B cell (primary cell): ENCODE data around the gene AGBL4. TPM values are rescaled to one million over a fixed set of nuclear protein-coding genes. Genes with fewer than 3 reads are reported as not detected.

ENCODE experiments used
- ATAC-seq: fragments of 200-7000 bp; cut with Tn5 transposase; one replicate; pipeline ENCODE4 v1.10.0; 2021; ENCODE audit warnings: low read depth, mild to moderate bottlenecking, moderate number of reproducible peaks, moderate library complexity
- CTCF ChIA-PET: fragments of 350-600 bp; sonication (Branson Sonifier 250); formaldehyde crosslinking; loops from one replicate; lab custom pipeline; 2021; ENCODE audit warnings: antibody characterized with exemption, inconsistent platforms; lab: Charles Lee
- POLR2A ChIA-PET: fragments of 350-600 bp; sonication (Branson Sonifier 250); formaldehyde crosslinking; loops from one replicate; lab custom pipeline; 2021; ENCODE audit warnings: antibody characterized with exemption; lab: Charles Lee
- DNase-seq: peaks from one replicate; pipeline ENCODE4 v3.0.0; 2013
- H2AFZ ChIP-seq: 2 replicates; pipeline ENCODE4 v1.6.1; 2012; ENCODE audit warnings: mild to moderate bottlenecking, low read depth, low read length; ENCODE audit not compliant: insufficient read depth, poor library complexity, severe bottlenecking
- H3K27ac ChIP-seq, 2 donors: 1 replicate in 1 of 2; 2 replicates in 1 of 2; pipeline ENCODE4 v1.5.1; 2012 to 2013; ENCODE audit warnings: low read length in 2 of 2, mild to moderate bottlenecking in 2 of 2, moderate library complexity in 1 of 2
- H3K27me3 ChIP-seq, 4 experiments: fragments of 200-600 bp in 1 of 4; sonication (generic) in 1 of 4; replicated peaks in 1 of 4; 1 replicate in 2 of 4; 2 replicates in 2 of 4; pipeline versions ENCODE4 v1.6.1 to v1.7.0; 2013 to 2016; ENCODE audit warnings: low read length in 3 of 4, mild to moderate bottlenecking in 2 of 4, mixed read lengths in 1 of 4, moderate library complexity in 1 of 4; ENCODE audit not compliant: insufficient read depth in 4 of 4, control insufficient read depth in 3 of 4; ENCODE audit errors: control extremely low read depth in 1 of 4
- H3K36me3 ChIP-seq, 2 experiments: replicated peaks in 1 of 2; 1 replicate in 1 of 2; 2 replicates in 1 of 2; pipeline versions ENCODE4 v1.6.1 to v1.7.1; 2013; ENCODE audit warnings: low read length in 1 of 2; ENCODE audit not compliant: insufficient read depth in 2 of 2, control insufficient read depth in 1 of 2; ENCODE audit errors: control extremely low read depth in 1 of 2, extremely low read depth in 1 of 2
- H3K4me1 ChIP-seq, 2 donors: fragments of 200-600 bp in 1 of 2; sonication (generic) in 1 of 2; 1 replicate in 1 of 2; 2 replicates in 1 of 2; pipeline versions ENCODE4 v1.5.1 to v1.6.1; 2013 to 2017; ENCODE audit warnings: low read length in 2 of 2; ENCODE audit not compliant: control insufficient read depth in 2 of 2, insufficient read depth in 2 of 2
- H3K4me2 ChIP-seq: replicated peaks from 2 replicates; pipeline ENCODE3; 2012; ENCODE audit warnings: mild to moderate bottlenecking, low read depth, low read length; ENCODE audit not compliant: poor library complexity, severe bottlenecking
- H3K4me3 ChIP-seq, 5 experiments: fragments of 200-600 bp in 1 of 5; sonication (generic) in 1 of 5; 1 replicate in 3 of 5; 2 replicates in 2 of 5; pipeline versions ENCODE4 v1.5.1 to v1.7.0; 2011 to 2016; ENCODE audit warnings: low read length in 4 of 5, mild to moderate bottlenecking in 4 of 5, low read depth in 2 of 5, control low read depth in 1 of 5, moderate library complexity in 1 of 5; ENCODE audit not compliant: insufficient read depth in 1 of 5; ENCODE audit errors: control extremely low read depth in 1 of 5, extremely low read depth in 1 of 5
- H3K79me2 ChIP-seq: fragments of 200-600 bp; sonication (generic); one replicate; pipeline ENCODE4 v1.6.0; 2016; ENCODE audit warnings: low read length; ENCODE audit not compliant: control insufficient read depth, insufficient read depth
- H3K9ac ChIP-seq: fragments of 200-600 bp; sonication (generic); 2 replicates; pipeline ENCODE4 v1.6.1; 2017; ENCODE audit warnings: mild to moderate bottlenecking, low read length, moderate library complexity
- H3K9me3 ChIP-seq, 3 donors: one replicate each; pipeline versions ENCODE4 v1.6.1 to v1.7.1; 2013; ENCODE audit warnings: low read length in 2 of 3; ENCODE audit not compliant: control insufficient read depth in 2 of 3, insufficient read depth in 1 of 3; ENCODE audit errors: control extremely low read depth in 1 of 3
- H4K20me1 ChIP-seq: 2 replicates; pipeline ENCODE4 v1.6.0; 2012; ENCODE audit warnings: mild to moderate bottlenecking, low read length; ENCODE audit not compliant: insufficient read depth, control insufficient read depth, poor library complexity, severe bottlenecking
- H3K27ac Mint-ChIP-seq: one replicate; pipeline ENCODE4 v1.8.0; 2021; ENCODE audit warnings: mixed read lengths
- H3K27me3 Mint-ChIP-seq: one replicate; pipeline ENCODE4 v1.8.0; 2021; ENCODE audit warnings: mixed read lengths
- H3K4me1 Mint-ChIP-seq: one replicate; pipeline ENCODE4 v1.8.0; 2021; ENCODE audit warnings: mixed read lengths
- H3K4me3 Mint-ChIP-seq: one replicate; pipeline ENCODE4 v1.8.0; 2021; ENCODE audit warnings: mixed read lengths
- H3K9me3 Mint-ChIP-seq: one replicate; pipeline ENCODE4 v1.8.0; 2022; ENCODE audit warnings: mixed read lengths; ENCODE audit not compliant: insufficient read depth
- CTCF ChIP-seq: fragments of 200-600 bp; IDR thresholded peaks from one replicate; pipeline ENCODE4 v1.8.0; 2022; ENCODE audit warnings: antibody characterized with exemption, mild to moderate bottlenecking
- EZH2 ChIP-seq: IDR thresholded peaks from 2 replicates; pipeline ENCODE4 v1.6.1; 2012; ENCODE audit warnings: borderline replicate concordance, low read depth, mild to moderate bottlenecking, moderate library complexity, low read length; ENCODE audit not compliant: insufficient read depth, poor library complexity, severe bottlenecking
- WGBS: methylation state at CpG from one replicate; pipeline ENCODE4 v1.1.5; 2013; ENCODE audit warnings: missing lambda C conversion rate; ENCODE audit not compliant: insufficient coverage; 5-methylcytosine and 5-hydroxymethylcytosine counted together
- intact Hi-C: fragments of 100-400 bp; cut with micrococcal nuclease; formaldehyde crosslinking; loops from one replicate; pipeline ENCODE4 v1.10.0; 2022
- polyA plus RNA-seq: library from polyadenylated mRNA; depleted of rRNA; stranded (reverse); fragments of >200 nt; gene quantifications from 2 replicates; pipeline ENCODE4 v1.2.3, GENCODE V29; 2012
- total RNA-seq, 2 donors: library from RNA; stranded (reverse); fragments of 120-200 nt in 1 of 2; gene quantifications; 1 replicate in 1 of 2; 2 replicates in 1 of 2; pipeline versions ENCODE4 v1.2.3 to v1.2.4, GENCODE V29; 2013 to 2022

The AGBL4 gene
- total and polyA plus RNA-seq, 2 donors (not counting 1 experiment from before 2014, with no cell fraction given), result 0.07 to 0.12 TPM

GRCh38 chr1:48674641-48675040, 1349.1 kb downstream of the AGBL4 start:
- H3K9me3 Mint-ChIP-seq, result no peaks in the 10 kb centered on the region
- H3K9ac ChIP-seq, result no peak overlapping the region
- ChIA-PET POLR2A (no interaction called here), CTCF (interaction anchor here (1.3 to 8.9 kb wide), 2 partner anchors 20 to 145 kb away, joined by 3 to 228 read pairs; no protein-coding TSS in a partner anchor)
- H3K27me3 Mint-ChIP-seq, result peaks cover 23% of the 10 kb centered on the region
- no CpG with 5 or more reads among the region's 2 CpGs for WGBS
- H3K27me3 ChIP-seq, result peaks cover 0 to 2% (median 0%) of the 10 kb centered on the region in 4 experiments
- H3K27ac Mint-ChIP-seq, result no peak overlapping the region
- intact Hi-C loops, result loop anchor here (10.0 kb wide), 1 partner anchor 1670 kb away; no protein-coding TSS in a partner anchor
- no peak overlapping the region for H3K27ac ChIP-seq
- H3K79me2 ChIP-seq, result no peaks in the 10 kb centered on the region
- peaks cover 7% of the 10 kb centered on the region for H3K4me1 Mint-ChIP-seq
- H3K4me3 Mint-ChIP-seq, result no peak overlapping the region
- ATAC-seq (no peak), DNase-seq (no peak)
- H3K4me3 ChIP-seq, result no peak overlapping the region
- no peaks in the 10 kb centered on the region for H3K9me3 ChIP-seq
- H3K36me3 ChIP-seq, result no peaks in the 10 kb centered on the region
- no peak overlapping the region for H2AFZ ChIP-seq
- H3K4me1 ChIP-seq, result peaks cover 0 to 8% of the 10 kb centered on the region in 2 donors
- no peaks in the 10 kb centered on the region for H4K20me1 ChIP-seq
- H3K4me2 ChIP-seq, result no peak overlapping the region
- TF ChIP-seq EZH2, result no peak
- no peak for TF ChIP-seq CTCF

GRCh38 chr1:48673332-48674105, 1350.2 kb downstream of the AGBL4 start:
- no peak for DNase-seq
- CTCF ChIA-PET, result interaction anchor here (8.9 kb wide), 1 partner anchor 146 kb away, joined by 228 read pairs; no protein-coding TSS in a partner anchor
- no peak overlapping the region for H3K9ac ChIP-seq

More at GRCh38 chr1:48673332-48674105, 1350.2 kb downstream of the AGBL4 start:
- Mint-ChIP-seq H3K4me3 (no peak overlapping the region), H3K27me3 (peaks cover 23% of the 10 kb centered on the region), H3K27ac (no peak overlapping the region), H3K4me1 (peaks cover 7% of the 10 kb centered on the region), H3K9me3 (no peaks in the 10 kb centered on the region)
- no peaks in the 10 kb centered on the region for H3K79me2 ChIP-seq
- intact Hi-C loops, result loop anchor here (10.0 kb wide), 1 partner anchor 1671 kb away; no protein-coding TSS in a partner anchor
- POLR2A ChIA-PET, result no interaction called here
- H3K36me3 ChIP-seq, result no peaks in the 10 kb centered on the region
- no peak overlapping the region for H3K4me3 ChIP-seq
- no peak overlapping the region for H3K27ac ChIP-seq
- H4K20me1 ChIP-seq, result no peaks in the 10 kb centered on the region
- 67% methylated on average over 9 of the region's 12 CpGs for WGBS
- peaks cover 0 to 2% (median 0%) of the 10 kb centered on the region in 4 experiments for H3K27me3 ChIP-seq
- H3K4me2 ChIP-seq, result no peak overlapping the region
- peaks cover 0 to 8% of the 10 kb centered on the region in 2 donors for H3K4me1 ChIP-seq
- H3K9me3 ChIP-seq, result no peaks in the 10 kb centered on the region
- TF ChIP-seq CTCF (no peak), EZH2 (no peak)
- ATAC-seq, result no peak
- no peak overlapping the region for H2AFZ ChIP-seq
